ENCODE measurements around the gene CACNA2D2.

DNA sequence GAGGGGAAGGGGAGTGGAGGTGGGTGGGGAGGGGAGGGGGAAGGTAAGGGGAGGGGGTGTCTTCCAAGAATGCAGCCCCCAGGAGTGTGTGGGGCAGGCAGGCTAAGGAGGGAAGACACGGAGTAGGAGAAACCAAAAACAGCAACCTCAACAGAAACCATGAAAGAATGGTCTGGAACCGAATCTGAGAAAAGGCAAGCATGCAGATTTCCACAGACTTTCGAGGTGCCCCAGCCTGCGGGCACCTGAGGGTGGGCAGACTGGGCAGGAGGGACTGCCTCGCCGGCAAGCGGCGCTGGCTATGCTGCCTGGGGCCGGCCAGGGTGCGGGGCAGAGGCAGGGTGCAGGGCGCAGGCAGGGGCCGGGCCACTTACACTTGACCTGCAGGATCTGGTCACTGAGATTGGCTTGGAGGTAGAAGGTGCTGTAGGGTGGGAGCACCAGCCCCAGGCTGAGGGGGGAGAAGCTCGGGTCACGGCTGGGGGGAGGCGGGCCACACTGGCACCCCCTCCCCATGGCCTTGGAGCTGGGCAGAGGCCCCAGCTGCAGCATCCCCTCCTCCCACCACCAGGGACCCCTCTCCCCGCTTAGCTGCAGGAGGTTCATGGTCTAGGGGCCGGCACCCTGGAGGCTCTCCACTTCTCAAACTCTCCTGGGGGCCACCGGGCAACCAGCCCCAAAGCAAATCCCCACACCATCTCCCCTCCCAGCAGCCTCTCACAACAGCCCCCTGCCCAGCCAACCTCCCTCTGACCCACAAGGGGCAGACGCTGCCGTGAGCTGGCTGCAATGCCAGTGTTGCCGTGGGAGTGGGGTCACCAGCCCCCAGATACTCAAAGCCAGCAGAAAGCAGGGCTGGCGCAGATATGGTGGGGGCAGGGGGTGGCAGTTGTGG lies 128.8 kb downstream of the CACNA2D2 start:
- TF ChIP-seq SUZ12 (IDR thresholded peaks at IDR 0.05) (no peak), HDGF (IDR thresholded peaks at IDR 0.05; ENCODE audit: borderline replicate concordance) (no peak), TARDBP (IDR thresholded peaks at IDR 0.05) (no peak), NFRKB (IDR thresholded peaks at IDR 0.05) (no peak), SP1 (IDR thresholded peaks at IDR 0.05) (no peak), LEF1 (IDR thresholded peaks at IDR 0.05; ENCODE audit: borderline replicate concordance) (no peak), ARNT (IDR thresholded peaks at IDR 0.05) (no peak), FOXK2 (IDR thresholded peaks at IDR 0.05) (no peak)
- TF ChIP-seq, protein P1, sequence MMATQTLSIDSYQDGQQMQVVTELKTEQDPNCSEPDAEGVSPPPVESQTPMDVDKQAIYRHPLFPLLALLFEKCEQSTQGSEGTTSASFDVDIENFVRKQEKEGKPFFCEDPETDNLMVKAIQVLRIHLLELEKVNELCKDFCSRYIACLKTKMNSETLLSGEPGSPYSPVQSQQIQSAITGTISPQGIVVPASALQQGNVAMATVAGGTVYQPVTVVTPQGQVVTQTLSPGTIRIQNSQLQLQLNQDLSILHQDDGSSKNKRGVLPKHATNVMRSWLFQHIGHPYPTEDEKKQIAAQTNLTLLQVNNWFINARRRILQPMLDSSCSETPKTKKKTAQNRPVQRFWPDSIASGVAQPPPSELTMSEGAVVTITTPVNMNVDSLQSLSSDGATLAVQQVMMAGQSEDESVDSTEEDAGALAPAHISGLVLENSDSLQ (IDR thresholded peaks at IDR 0.05), result no peak

Measured in HEK293T (cell line).